ENCODE results near the gene KIAA0232. TPM values are rescaled to one million over a fixed set of nuclear protein-coding genes. Genes with fewer than 3 reads are reported as not detected.

Gene KIAA0232
- total and polyA plus RNA-seq, 4 donors, result 8.9 to 34.4 (median 18.5) TPM

GRCh38 chr4:6753103-6753560 is 29.4 kb upstream of the KIAA0232 start:
- Histone ChIP-seq H3K4me3 (ENCODE audit: low read depth in 1 of 3, low read length in 3 of 3) (peak overlapping the region in 2 of 3 donors; percentile 0 to 46), H3K27ac (ENCODE audit: low read depth in 1 of 2, low read length in 2 of 2) (peak overlapping the region; percentile 85 to 90), H3K4me1 (ENCODE audit: control insufficient read depth in 4 of 4, insufficient read depth in 4 of 4, low read length in 3 of 4) (peaks cover 22 to 72% (median 65%) of the 10 kb centered on the region in 4 donors), H3K9ac (ENCODE audit: low read depth in 1 of 2, low read length in 2 of 2) (peak overlapping the region; percentile 75 to 81), H3K9me3 (ENCODE audit: control insufficient read depth in 4 of 4, low read length in 3 of 4) (no peaks in the 10 kb centered on the region), H3K36me3 (ENCODE audit: control insufficient read depth in 4 of 4, insufficient read depth in 3 of 4, low read depth in 1 of 4, low read length in 3 of 4) (no peaks in the 10 kb centered on the region), H3K27me3 (ENCODE audit: control insufficient read depth in 4 of 4, insufficient read depth in 4 of 4, low read length in 3 of 4) (no peaks in the 10 kb centered on the region)
- 32% methylated on average over 18 of the region's 18 CpGs for WGBS
- peak; percentile 70 for DNase-seq (ENCODE audit: low spot score)
- TF ChIP-seq NR2F2 (IDR thresholded peaks at IDR 0.05), result no peak
- TF ChIP-seq, protein P1, sequence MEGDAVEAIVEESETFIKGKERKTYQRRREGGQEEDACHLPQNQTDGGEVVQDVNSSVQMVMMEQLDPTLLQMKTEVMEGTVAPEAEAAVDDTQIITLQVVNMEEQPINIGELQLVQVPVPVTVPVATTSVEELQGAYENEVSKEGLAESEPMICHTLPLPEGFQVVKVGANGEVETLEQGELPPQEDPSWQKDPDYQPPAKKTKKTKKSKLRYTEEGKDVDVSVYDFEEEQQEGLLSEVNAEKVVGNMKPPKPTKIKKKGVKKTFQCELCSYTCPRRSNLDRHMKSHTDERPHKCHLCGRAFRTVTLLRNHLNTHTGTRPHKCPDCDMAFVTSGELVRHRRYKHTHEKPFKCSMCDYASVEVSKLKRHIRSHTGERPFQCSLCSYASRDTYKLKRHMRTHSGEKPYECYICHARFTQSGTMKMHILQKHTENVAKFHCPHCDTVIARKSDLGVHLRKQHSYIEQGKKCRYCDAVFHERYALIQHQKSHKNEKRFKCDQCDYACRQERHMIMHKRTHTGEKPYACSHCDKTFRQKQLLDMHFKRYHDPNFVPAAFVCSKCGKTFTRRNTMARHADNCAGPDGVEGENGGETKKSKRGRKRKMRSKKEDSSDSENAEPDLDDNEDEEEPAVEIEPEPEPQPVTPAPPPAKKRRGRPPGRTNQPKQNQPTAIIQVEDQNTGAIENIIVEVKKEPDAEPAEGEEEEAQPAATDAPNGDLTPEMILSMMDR (IDR thresholded peaks at IDR 0.05; ENCODE audit: low read depth, low read length, missing input control), result no peak
- TF ChIP-seq HNF4A (conservative IDR thresholded peaks at IDR 0.05), result peak; percentile 68 to 89
- TF ChIP-seq, protein P2, sequence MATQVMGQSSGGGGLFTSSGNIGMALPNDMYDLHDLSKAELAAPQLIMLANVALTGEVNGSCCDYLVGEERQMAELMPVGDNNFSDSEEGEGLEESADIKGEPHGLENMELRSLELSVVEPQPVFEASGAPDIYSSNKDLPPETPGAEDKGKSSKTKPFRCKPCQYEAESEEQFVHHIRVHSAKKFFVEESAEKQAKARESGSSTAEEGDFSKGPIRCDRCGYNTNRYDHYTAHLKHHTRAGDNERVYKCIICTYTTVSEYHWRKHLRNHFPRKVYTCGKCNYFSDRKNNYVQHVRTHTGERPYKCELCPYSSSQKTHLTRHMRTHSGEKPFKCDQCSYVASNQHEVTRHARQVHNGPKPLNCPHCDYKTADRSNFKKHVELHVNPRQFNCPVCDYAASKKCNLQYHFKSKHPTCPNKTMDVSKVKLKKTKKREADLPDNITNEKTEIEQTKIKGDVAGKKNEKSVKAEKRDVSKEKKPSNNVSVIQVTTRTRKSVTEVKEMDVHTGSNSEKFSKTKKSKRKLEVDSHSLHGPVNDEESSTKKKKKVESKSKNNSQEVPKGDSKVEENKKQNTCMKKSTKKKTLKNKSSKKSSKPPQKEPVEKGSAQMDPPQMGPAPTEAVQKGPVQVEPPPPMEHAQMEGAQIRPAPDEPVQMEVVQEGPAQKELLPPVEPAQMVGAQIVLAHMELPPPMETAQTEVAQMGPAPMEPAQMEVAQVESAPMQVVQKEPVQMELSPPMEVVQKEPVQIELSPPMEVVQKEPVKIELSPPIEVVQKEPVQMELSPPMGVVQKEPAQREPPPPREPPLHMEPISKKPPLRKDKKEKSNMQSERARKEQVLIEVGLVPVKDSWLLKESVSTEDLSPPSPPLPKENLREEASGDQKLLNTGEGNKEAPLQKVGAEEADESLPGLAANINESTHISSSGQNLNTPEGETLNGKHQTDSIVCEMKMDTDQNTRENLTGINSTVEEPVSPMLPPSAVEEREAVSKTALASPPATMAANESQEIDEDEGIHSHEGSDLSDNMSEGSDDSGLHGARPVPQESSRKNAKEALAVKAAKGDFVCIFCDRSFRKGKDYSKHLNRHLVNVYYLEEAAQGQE (IDR thresholded peaks at IDR 0.05), result peak; percentile 85
- TF ChIP-seq, protein P3, sequence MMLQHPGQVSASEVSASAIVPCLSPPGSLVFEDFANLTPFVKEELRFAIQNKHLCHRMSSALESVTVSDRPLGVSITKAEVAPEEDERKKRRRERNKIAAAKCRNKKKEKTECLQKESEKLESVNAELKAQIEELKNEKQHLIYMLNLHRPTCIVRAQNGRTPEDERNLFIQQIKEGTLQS (IDR thresholded peaks at IDR 0.05), result no peak
- TF ChIP-seq, protein P4, sequence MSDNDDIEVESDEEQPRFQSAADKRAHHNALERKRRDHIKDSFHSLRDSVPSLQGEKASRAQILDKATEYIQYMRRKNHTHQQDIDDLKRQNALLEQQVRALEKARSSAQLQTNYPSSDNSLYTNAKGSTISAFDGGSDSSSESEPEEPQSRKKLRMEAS (IDR thresholded peaks at IDR 0.05), result no peak
- peak; percentile 92 for TF ChIP-seq SP1 (IDR thresholded peaks at IDR 0.05)
- TF ChIP-seq RXRA (IDR thresholded peaks at IDR 0.05), result peak; percentile 87 to 92
- no peak for TF ChIP-seq HNF4G (IDR thresholded peaks at IDR 0.05)
- no peak for TF ChIP-seq FOXA1 (IDR thresholded peaks at IDR 0.05)
- TF ChIP-seq JUND (IDR thresholded peaks at IDR 0.05), result no peak
- peak in 1 of 2 donors; percentile 31 for TF ChIP-seq GABPA (IDR thresholded peaks at IDR 0.05 in 1 of 2, conservative IDR thresholded peaks at IDR 0.05 in 1 of 2)
- no peak for TF ChIP-seq EGR1 (IDR thresholded peaks at IDR 0.05; ENCODE audit: low read depth in 2 of 2)
- peak; percentile 30 to 33 for TF ChIP-seq RAD21 (IDR thresholded peaks at IDR 0.05)
- TF ChIP-seq FOXA2 (IDR thresholded peaks at IDR 0.05), result peak; percentile 42
- TF ChIP-seq ZBTB33 (IDR thresholded peaks at IDR 0.05), result peak; percentile 46
- TF ChIP-seq TAF1 (conservative IDR thresholded peaks at IDR 0.05), result peak; percentile 51
- no peak for TF ChIP-seq YY1 (IDR thresholded peaks at IDR 0.05)
